Brain pericyte (primary cell): Measurements from ENCODE around the gene ENDOV.

Experiments
- DNase-seq: peaks from one replicate; pipeline ENCODE4 v3.0.0-alpha.2; 2012; ENCODE audit warnings: low read depth, low spot score

ENDOV gene

DNA sequence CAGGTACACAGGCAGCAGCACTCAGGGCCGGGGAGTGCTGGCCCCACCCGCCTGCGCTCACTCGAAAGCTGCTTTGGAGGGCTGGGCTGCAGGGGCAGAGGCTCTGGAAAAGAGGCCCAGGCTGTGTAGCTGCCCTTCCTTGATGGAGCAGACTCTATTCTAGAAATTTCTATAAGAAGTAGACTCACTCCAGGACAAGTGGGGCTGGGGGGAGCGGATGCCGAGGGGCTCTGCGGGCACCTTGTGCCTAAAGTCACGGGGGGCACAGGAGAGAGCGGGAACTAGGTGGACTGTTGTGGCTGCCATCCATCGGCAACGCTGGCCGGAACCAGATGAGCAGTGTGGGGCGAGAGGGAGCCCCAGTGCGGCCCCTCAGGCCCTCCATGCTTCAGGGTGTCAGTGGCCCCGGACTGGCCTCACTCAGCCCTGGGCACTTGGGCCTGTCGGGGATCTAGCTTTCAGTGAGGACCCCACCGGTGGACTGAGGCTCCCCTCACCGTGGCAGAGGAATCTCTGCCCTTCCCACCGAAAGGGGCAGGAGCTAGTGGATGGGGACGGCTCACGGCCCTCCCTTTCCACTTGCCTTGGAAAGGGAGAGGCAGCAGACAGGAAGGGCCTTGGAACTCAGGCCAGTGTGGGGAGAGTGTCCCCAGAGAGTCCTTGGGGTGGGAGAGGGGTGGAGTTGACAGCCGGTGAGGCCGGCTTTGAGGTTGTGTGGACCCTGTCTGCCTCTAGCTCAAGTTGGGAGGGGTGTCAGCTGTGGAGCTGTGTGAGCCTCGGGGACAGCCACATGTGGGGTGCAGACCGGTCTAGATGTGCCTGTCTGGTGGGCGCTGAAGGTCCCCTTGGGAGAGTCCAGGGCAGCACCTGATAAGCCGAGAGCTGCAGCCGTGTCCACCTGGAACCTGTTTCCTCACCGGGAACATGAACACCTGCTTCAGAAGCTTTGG lies 16.6 kb downstream of the ENDOV start:
- DNase-seq: no peak

DNA sequence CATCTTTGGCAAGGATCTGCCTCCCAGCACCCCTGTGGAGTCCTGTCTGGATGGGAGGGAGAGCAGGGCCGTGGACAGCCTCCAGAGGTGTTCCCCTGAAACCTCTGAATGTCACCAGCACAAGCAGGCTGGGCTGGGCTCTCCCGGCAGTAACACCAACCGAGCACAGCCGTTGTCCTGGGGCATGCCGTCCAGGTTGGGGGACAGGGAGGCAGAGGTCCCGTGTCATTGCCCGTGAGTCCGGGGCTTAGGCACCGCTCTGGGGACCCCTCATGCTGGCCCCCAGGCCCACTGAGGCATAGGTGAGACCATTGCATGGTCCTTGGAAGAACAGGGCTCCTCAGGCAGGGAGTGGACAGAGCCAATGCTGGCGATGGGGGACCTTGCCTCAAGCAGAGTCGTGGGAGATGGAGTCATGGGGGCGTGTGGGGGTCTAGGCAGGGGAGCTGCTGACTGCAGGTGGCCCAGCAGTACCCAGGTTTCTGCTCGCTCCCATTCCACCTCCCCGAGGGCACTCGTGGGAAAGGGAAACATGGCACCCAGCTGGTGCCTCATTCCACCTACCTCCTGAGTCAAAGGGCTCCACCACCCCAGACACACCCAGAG lies 17.5 kb downstream of the ENDOV start:
- DNase-seq: no peak

DNA sequence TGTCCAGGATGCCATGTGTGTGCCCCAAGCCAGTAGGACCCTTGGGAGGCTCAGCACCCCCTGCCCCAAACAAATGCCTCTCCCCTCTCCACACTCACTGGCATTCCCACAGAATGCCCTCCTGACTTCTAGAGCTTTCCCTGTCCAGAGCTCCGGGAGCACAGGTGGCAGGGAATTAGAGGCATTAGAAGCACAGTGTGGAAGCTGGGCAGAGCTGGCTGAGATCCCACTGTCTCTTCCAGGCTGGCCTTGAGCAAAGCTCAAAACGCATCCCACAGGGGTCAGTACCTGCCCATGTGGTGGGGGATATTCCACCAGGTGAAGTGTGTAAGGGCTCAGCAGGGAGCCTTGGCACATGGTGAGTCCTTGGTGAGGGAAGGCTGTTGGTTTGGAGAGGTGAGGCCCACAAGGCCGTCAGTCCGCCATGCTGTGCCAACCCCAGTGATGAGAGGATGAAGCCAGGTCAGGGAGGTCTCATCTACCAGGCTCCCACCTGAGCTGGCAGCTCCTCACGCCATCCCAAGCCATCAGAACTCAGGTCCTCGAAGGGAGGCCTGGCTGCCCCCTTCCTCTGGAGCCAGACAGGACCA lies 18.1 kb downstream of the ENDOV start:
- no peak for DNase-seq

DNA sequence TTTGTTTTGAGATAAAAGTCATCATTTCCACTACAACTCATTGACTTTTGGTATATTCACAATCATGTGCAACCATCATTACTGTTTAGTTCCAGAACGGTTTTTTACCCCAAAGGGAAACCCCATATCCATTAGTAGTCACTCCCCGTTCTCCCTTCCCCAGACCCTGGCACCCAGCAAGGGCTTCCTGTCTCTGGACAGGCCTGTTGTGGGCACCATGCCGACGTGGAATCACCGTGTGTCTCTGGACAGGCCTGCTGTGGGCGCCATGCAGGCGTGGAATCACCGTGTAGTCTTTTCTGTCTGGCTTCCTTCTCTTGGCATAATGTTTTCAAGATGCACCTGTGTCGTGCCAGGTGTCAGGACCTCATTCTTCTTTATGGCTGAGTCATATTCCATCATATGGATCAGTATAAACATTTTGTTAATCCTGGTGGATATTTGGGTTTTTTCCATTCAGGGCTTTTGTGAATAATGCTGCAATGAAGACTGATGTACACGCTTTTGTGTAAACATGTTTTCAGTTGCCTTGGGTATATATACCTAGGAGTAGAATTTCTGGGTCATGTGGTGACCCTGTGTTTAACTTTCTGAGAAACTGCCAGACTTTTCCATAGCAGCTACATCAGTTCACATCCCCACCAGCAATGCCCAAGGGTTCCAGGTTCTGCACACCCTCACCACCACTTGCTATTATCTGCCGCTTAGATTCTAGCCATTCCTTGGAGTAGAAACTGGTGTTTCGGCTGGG lies 19.1 kb downstream of the ENDOV start:
- DNase-seq: no peak

DNA sequence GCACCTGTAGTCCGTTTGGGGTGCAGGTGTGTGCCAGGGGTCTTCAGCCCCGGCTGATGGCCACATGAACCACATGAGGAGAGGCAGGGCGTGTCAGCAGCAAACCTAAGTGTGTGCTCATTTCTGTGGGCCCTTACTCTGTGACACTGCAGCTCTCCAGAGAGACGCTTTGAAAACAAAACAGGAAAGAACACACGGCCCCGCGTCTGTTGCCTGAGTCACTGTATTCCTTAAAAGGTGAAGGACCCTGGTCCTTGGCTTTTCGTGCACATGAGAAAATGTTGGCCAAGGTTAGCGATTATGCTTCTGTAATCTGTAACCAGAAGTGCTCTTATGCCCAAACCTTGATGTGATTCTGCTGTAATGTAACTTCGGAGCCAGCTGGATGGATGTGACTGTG lies 22.6 kb downstream of the ENDOV start:
- no peak for DNase-seq

DNA sequence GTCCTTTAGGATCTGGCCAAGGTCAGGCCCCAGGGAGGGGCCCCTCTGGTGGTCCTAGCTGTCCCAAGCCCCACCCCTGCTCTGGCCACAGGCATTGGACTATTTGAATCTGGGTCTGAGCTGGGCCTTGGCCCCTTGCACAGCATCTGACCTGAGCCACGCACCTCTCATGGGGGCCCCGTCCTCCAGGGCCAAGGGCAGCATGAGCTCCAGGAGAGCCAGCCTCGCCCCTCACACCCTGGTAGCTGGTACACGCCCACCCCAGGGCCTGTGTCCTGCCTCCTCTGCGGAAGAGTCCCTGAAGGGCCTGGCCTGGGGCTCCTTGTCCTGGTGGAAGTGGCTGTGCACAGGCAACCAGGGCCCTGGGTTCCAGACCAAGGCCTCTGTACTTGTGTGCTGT lies 23.8 kb downstream of the ENDOV start:
- DNase-seq: no peak

DNA sequence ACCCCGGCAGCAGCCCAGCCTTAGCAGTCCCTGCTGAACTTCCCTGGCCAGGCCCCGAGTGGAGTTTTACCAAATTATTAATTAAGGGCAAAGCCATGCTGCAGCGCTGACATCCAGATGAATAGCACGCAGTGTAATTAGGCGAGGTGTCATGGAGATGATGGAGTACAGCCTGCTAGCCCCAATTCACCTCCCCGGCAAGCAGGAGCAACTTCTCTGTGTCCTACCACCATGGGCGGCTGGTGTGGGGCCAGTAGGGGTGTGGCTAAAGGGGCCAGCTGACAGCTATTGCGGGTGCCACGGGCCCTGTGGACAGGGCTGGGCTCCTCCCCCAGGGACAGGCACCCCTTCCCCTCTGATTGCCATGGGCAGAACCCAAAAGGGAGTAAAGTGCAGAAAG lies 24.5 kb downstream of the ENDOV start:
- DNase-seq: no peak

DNA sequence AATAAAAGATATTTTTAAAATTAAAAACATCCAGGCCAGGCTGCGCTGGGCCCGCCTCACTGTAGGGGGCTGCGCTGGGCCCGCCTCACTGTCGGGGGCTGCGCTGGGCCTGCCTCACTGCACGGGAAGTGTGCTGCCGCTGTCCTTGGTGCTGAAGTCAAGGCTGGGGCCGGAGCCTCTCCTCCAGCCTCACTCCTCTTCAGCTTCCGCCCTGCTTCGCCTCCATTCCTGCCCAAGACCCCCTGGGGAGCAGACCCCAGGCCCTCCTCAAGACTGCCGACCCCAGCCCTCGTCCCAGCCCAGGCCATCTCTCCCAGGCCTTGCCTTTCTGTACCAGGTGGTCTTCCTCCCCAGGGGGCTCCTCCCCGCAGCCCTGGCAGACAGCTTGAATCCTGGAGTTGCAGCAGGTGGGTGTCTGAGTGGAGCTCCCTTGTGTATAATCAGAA lies 26.2 kb downstream of the ENDOV start:
- no peak for DNase-seq

DNA sequence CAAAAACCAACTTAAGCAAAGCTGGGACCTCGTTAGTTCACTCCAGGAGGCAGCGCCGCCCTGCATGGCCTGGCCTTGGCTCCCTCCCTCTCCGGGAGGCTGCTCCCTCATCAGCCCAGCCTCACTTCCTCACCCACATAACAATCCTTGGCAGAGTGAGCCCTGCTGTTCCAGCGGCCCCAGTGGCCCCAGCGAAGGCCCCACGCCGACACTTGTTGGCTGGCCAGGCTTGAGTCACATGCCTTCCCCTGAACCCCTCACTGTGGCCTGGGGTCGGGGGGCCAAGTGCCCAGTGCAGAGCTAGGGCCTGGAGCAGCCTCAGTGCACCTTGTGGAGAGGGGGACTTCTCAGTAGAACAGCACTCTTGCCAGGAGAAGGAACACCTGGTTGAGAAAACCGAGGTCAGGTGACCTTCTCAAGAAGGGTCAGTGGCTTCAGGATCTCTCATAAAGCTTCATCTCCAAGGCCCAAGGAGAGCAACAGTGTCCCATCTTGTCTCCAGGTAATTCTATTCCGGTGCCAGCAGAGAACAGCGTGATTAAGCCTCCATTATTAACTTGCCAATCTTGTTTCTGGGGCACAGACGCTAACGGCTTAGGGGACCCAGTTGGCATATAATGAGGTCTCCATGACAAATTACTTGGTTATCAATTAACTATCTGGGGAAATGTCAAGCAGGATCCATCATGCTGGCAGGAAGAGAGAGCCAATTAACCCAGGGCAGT lies 26.8 kb downstream of the ENDOV start:
- no peak for DNase-seq

DNA sequence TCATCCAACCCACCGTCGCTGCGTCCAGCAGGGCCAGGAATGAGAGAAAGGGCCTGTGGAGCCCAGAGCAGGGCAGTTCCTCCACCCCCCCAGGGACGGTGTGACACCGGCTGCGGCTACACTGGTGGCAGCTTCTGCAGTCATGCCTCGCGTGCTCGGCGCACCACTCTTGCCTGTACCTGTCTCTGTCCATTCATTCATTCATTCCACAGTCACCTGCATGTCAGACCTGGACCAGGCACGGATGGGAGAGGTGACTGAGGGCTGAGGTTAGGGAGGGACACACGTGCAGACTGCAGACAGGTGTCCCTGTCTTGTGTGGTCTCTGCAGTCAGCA lies 27.3 kb downstream of the ENDOV start:
- no peak for DNase-seq

DNA sequence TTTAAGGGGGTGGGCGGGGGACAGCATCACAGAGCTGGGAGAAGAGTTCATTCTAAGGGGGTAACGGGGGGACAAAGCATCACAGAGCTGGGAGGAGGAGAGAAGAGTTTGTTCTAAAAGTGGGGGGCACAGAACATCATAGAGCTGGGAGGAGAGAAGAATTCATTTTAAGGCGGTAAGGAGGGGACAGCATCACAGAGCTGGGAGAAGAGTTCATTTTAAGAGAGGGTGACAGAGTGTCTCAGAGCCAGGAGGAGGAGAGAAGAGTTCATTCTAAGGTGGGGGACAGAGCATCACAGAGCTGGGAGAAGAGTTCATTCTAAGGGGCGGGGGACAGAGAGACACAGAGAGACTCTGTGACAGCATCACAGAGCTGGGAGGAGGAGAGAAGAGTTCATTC lies 27.8 kb downstream of the ENDOV start:
- no peak for DNase-seq

DNA sequence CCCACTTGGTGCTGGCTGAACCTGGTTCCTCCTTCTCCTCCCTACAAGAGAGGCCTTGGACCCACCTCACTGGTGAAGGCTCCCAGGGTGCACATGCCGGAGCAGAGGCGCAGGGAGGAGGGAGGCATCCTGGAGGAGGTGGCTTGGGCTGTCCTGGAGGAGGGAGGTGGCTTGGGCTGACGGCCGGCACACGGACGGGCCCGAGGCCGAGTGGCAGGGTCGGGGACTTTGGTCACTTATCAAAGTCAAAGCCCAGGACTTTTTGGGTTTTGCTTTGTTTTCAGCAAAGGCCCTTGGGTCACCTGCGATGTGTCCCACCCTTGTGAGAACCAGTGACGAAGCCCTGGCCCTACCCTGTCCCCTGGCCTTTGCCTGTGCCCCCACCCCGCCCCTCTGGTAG lies 28.5 kb downstream of the ENDOV start:
- DNase-seq: no peak

DNA sequence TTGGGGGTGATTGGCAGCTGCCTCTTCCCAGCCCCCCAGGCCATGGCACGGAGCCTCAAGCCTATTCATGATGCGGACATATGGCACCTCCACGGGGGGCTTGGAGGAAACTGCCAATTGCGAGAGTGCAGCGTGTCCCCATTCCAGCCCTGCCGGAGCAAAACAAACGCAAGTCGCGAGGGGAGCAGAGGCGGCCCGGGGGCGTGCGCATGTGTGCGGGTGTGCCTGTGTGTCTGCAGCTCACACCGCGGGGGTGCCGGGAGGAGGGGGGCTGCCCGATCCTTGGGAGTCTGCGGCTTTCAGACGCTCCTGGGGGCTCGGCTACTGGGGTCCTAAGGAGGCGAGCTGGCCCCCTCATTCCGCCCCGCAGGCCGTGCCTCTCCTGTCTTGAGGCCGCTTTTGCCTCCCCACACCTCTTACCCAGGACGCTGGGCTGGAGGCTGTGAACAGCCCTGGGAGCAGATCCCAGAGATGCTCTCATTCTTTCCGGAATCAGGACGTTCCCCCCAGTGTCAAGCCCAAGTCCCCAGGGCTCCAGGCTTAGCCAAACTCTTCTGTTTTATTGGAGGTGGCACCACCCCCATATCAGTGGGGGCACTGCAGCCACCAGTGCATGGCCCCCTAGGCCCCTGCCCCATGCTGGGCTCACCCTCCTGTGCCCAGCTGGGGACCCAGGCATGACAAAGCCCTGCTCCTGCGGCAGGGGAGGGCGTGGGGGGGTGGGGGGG lies 29.1 kb downstream of the ENDOV start:
- DNase-seq: no peak

DNA sequence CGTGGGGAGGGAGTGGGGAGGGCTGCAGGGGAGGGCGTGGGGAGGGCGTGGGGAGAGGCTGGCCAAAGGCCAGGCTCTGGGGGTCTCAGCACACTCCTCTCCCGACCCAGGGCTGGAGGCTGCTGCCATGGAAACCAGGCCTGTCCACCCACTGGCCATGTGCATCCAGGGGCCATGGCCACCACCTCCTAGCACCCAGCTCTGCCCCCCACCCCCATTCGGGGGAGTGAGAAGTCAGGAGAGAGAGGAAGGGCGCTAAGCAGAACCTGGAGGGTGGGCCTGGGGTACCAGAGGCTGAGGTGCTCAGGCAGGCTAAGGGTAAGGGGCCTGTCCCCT lies 29.6 kb downstream of the ENDOV start:
- DNase-seq: no peak

DNA sequence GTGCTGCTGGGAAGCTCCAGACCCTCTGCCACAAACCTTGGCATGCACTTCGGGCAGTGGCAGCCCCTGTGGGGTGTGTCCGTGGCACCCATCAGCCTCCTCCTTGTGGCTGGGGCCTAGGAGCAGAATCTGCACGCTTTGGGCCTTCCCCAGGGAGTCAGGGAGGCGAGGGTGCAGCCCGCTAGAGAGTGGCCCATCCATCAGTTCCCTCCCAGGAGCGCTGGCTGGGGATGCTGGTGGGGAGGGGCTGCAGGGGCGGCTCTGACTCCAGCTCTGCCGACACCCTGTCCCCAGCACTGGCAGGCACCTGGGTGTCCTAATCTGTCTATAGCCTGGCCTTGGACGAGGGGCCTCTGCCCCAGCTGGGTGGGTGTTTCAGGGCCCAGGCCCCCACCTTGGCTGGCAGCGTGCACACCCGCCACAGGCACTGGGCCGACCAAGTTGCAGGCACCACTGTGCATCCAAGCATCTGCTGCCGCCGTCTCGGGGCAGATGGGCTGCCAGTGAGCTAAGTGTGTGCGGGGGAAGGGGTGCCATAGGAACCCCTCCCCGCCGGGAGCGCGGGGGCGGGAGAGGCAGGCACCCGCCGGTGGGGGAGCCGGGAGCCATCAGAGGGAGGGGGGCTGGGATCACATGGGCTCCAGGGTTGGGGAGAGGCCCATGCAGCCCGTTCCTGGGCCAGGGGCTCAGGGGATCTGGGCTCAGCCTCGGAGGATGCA lies 30.2 kb downstream of the ENDOV start:
- DNase-seq: no peak

DNA sequence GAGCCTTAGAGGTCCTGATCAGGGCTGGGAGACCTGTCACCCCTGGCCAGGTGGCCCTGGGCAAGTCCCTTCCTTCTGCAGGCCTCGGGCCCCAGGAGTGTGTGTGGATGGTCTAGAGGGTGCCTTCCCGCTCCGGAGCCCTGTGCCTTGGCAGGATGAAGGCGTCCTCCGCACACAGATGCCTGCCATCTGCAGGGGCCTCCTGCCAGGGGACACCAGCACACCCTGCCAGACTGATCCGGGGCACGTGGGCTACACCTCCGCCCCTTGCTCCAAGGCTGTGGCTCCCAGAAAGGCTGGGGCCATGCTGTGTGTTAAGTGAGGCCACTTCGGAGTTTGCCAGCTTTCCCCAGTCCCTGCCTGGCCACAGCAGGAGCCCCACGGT lies 30.8 kb downstream of the ENDOV start:
- DNase-seq: no peak

DNA sequence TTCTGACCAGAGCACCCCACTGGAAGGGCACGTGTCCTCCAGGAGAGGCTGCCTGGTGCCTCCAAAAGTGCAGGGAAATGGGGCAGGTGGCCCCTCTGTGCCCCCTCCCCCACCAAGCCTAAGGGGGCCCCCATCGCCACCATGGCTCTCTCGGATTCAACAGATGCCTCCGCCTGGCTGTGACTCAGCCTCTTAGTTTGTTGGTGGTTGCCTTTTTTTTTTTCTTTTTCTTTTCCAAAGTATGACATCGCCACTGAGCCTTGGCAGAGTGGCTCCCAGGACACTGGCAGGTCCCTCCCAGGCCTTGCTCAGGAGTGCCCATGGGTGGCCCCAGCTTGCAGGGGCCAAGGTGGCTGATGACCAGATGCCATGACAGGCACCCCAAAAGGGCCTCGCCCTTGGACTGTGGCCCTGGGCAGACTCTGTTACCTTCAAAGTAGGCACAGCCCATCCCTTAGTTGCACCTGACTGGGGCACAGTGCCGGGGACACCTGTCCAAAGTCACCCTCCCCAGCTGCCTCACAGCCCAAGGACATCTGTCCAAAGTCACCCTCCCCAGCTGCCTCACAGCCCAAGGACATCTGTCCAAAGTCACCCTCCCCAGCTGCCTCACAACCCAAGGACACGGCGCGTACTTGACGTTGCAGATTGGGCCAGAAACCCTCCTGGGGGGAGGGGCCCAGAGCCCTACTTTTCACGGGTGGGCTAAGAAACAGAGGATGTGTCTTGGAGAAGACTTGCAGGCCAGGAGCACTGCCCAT lies 31.9 kb downstream of the ENDOV start:
- DNase-seq: no peak

DNA sequence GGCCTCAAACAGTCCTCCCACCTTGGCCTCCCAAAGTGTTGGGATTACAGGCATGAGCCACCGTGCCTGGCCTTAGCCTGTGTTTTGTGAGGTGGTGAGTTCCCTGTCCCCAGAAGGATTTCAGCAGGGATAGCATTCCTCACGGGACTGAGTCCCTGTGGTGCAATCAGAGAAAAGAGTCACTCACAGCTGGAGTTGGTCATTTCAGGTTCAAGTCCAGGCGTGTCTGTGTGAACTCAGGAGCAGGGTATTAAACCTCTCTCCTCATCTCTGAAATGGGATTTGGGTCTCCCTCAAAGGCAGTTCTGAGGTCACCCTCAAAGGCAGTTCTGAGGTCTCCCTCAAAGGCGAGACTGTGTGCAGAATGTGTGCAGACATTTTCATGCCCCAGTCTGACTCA lies 32.8 kb downstream of the ENDOV start:
- DNase-seq: no peak

DNA sequence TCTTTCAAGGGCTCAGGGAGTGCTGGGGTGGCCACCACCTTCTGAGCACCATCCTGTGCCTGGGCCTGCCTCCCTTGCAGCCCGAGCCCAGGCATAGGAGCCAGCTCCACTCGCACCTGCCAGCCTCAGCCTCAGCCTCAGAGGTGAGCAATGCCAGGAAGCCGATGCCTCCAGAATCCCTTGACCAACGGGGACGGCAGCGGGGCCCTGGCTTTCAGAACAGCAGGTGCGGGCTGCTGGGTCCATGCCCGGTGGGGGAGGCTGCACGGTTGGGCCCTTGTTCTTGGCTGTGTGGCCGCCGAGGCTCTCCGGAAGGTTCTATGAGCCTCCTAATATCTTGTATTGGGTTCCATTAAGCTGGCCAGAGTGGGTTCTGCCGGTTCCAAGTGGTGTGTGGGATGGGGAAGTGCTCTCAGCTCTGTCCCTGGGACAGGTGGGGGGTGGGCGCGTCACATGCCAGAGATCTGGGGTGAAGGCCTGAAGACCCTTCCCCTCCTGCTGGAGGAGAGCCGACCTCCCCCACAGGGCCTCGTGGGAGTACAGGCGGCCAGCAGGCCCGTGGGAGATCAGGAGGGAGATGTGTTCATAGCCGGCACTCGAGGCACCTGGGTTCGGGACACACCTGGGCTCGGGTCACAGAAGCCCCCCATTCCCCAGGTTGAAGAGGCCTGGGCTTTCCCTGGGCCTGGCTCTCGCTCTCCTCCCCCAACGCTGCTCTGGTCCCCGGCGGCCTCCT lies 34.4 kb downstream of the ENDOV start:
- DNase-seq: no peak
